ENCODE measurements around the gene BEST2.

DNA sequence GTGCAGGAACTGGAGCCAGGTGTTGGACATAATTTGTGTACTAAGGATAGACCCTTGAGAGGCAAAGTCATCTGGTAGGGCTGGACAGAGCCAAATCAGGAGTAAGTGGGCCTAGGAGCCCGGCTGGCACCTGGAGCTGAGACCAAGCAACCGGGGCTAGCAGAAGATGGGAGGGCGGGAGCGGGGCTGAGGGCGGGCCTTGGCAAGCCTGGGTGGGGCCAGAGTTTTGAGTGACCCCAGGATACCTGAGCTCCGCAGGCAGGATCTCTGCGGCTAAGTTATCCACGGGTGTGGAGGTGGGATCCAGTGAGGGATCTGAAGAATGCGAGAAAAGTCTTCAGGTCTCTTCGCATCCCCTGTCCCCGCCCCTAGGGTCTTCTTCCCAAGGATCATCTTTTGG lies 15.6 kb downstream of the BEST2 start:
- TF ChIP-seq POLR2A (IDR thresholded peaks at IDR 0.05; ENCODE audit: borderline replicate concordance, extremely low read depth, insufficient read depth, insufficient read length) (no peak), EZH2 (IDR thresholded peaks at IDR 0.05) (no peak), YY1 (IDR thresholded peaks at IDR 0.05; ENCODE audit: extremely low read depth, insufficient replicate concordance, low read depth, low read length) (no peak), JUND (IDR thresholded peaks at IDR 0.05) (no peak), SIN3A (IDR thresholded peaks at IDR 0.05; ENCODE audit: low read depth) (no peak), REST (IDR thresholded peaks at IDR 0.05; ENCODE audit: low read depth) (no peak), CBX3 (IDR thresholded peaks at IDR 0.05; ENCODE audit: low read depth) (no peak), POLR2AphosphoS5 (IDR thresholded peaks at IDR 0.05; ENCODE audit: low read depth, low read length) (no peak)
- TF ChIP-seq, protein P1, sequence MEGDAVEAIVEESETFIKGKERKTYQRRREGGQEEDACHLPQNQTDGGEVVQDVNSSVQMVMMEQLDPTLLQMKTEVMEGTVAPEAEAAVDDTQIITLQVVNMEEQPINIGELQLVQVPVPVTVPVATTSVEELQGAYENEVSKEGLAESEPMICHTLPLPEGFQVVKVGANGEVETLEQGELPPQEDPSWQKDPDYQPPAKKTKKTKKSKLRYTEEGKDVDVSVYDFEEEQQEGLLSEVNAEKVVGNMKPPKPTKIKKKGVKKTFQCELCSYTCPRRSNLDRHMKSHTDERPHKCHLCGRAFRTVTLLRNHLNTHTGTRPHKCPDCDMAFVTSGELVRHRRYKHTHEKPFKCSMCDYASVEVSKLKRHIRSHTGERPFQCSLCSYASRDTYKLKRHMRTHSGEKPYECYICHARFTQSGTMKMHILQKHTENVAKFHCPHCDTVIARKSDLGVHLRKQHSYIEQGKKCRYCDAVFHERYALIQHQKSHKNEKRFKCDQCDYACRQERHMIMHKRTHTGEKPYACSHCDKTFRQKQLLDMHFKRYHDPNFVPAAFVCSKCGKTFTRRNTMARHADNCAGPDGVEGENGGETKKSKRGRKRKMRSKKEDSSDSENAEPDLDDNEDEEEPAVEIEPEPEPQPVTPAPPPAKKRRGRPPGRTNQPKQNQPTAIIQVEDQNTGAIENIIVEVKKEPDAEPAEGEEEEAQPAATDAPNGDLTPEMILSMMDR (IDR thresholded peaks at IDR 0.05 in 2 of 3, conservative IDR thresholded peaks at IDR 0.05 in 1 of 3; ENCODE audit: borderline replicate concordance in 1 of 3, insufficient read depth in 1 of 3, low read depth in 2 of 3, low read length in 2 of 3) = no peak

All from HCT116 (cell line).